Measurements from ENCODE around the gene LKAAEAR1. TPM values are rescaled to one million over a fixed set of nuclear protein-coding genes. Genes with fewer than 3 reads are reported as not detected.

The LKAAEAR1 gene
- total RNA-seq, 2 donors from 2014 or later = 3.9 TPM; not detected in 1

DNA sequence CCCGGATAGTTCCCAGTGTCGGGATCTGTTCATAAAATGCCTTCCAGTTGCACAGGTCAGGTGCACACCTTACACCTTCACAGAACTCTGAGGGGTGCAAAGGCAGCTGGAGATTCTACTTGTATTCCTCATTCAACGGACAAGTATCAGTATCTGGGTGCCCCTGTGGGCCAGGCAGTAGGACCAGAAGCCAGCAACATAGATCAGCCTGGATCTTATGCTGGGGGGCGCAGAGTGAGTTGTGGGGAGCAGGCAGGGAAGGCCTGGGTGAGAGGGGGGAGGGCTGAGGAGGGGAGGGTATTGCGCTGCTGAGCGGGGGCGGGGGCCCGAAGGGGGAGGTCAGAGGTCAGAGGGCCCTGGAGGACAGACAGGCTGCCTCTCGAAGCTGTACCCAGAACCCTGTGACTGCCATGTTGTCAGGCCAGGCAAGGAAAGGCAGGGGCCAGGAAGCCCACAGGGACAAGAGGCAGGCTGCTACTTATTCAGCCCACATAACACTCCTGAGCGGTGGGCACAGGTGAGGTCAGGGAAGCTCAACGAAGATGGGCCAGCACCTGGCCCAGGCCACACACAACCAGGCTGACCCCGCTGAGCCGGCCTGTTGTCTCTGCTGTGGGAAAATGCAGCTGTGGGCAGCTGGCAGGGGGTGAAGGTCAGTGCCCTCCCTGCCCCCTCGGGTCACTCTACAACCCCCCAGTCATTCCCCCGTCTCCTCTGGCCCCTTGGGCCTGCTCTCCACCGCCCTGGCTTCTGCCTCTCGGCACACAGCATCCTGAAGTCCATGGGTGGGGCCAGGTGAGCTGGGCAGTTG, 3.2 kb downstream of the LKAAEAR1 start:
- Histone ChIP-seq H3K4me3 (no peak overlapping the region), H3K4me1 (peaks cover 37% of the 10 kb centered on the region), H3K27me3 (peaks cover 0 to 9% of the 10 kb centered on the region in 2 donors), H3K27ac (peak overlapping the region in 3 of 4 donors; percentile 4 to 81 (median 52)), H3K36me3 (replicated peaks in 1 of 2; ENCODE audit: insufficient read depth in 1 of 2, low read depth in 2 of 2) (no peaks in the 10 kb centered on the region), H3K9me3 (no peaks in the 10 kb centered on the region)
- no peak for TF ChIP-seq POLR2A (IDR thresholded peaks at IDR 0.05)
- TF ChIP-seq, protein P1, sequence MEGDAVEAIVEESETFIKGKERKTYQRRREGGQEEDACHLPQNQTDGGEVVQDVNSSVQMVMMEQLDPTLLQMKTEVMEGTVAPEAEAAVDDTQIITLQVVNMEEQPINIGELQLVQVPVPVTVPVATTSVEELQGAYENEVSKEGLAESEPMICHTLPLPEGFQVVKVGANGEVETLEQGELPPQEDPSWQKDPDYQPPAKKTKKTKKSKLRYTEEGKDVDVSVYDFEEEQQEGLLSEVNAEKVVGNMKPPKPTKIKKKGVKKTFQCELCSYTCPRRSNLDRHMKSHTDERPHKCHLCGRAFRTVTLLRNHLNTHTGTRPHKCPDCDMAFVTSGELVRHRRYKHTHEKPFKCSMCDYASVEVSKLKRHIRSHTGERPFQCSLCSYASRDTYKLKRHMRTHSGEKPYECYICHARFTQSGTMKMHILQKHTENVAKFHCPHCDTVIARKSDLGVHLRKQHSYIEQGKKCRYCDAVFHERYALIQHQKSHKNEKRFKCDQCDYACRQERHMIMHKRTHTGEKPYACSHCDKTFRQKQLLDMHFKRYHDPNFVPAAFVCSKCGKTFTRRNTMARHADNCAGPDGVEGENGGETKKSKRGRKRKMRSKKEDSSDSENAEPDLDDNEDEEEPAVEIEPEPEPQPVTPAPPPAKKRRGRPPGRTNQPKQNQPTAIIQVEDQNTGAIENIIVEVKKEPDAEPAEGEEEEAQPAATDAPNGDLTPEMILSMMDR (IDR thresholded peaks at IDR 0.05) = no peak
- no peak for ATAC-seq
- 53 to 63% methylated on average over 12 to 16 of the region's 17 CpGs for WGBS, 2 donors
- intact Hi-C loops (cut with DNase I) = no loop called here
- DNase-seq = no peak

DNA sequence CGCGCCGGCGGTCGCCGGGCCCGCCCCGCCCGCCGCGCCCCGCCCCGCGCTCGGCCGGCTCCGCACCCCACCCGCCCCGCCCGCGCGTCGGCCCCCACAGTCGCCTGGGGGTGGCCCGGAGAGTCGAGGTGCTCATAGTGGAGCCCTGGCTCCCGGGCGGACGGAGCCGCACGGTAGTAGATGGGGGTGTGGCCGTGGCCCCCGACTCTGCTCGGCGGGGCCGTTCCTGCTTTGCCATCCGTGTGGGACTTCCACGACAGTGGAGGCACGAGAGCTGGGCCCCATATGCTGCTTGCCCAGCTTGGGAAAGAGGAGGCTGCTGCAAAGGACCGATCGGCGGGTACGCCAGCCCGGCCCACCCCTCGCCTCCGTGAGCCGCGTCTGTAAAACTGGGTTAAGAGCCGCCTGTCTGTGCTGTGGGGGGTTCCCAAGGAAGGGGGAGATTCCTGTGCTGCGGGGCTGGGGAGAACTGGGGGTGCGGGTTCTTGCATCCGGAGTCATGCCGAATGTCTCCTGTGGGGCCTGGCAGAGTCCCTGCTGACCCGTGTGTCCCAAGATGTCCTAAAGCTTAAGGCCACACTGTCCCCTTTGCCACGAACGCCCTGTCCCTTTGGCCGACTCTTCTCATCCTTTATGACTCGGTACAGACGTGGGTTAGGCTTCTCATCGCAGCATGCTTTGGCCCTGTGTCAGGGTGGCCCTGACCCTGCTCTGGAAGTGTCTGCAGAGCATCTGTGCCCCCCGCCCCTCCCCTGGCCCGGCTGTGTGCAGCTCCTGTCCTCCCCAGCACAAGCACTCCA, 4.0 kb downstream of the LKAAEAR1 start, which contains the start of gene OPRL1:
Gene OPRL1, plus strand, starts transcription at position 70 of the 800 bp plus-strand sequence. CDS start 12,639 bp downstream, outside the sequence.
- Histone ChIP-seq H3K4me1 (peaks cover 37% of the 10 kb centered on the region), H3K36me3 (replicated peaks in 1 of 2; ENCODE audit: insufficient read depth in 1 of 2, low read depth in 2 of 2) (no peaks in the 10 kb centered on the region), H3K27ac (peak within 1 kb of the TSS; percentile 4 to 81 (median 64)), H3K27me3 (peaks cover 0 to 8% of the 10 kb centered on the region in 2 donors), H3K9me3 (no peaks in the 10 kb centered on the region), H3K4me3 (peak within 1 kb of the TSS; percentile 27 to 47)
- 12 to 30% methylated on average over 2 to 53 of the region's 62 CpGs for WGBS, 2 donors
- no peak for ATAC-seq
- DNase-seq = no peak
- TF ChIP-seq, protein P1 (IDR thresholded peaks at IDR 0.05) = no peak
- peak in 1 of 3 donors; percentile 31 for TF ChIP-seq POLR2A (IDR thresholded peaks at IDR 0.05)
- intact Hi-C loops (cut with DNase I) = no loop called here

DNA sequence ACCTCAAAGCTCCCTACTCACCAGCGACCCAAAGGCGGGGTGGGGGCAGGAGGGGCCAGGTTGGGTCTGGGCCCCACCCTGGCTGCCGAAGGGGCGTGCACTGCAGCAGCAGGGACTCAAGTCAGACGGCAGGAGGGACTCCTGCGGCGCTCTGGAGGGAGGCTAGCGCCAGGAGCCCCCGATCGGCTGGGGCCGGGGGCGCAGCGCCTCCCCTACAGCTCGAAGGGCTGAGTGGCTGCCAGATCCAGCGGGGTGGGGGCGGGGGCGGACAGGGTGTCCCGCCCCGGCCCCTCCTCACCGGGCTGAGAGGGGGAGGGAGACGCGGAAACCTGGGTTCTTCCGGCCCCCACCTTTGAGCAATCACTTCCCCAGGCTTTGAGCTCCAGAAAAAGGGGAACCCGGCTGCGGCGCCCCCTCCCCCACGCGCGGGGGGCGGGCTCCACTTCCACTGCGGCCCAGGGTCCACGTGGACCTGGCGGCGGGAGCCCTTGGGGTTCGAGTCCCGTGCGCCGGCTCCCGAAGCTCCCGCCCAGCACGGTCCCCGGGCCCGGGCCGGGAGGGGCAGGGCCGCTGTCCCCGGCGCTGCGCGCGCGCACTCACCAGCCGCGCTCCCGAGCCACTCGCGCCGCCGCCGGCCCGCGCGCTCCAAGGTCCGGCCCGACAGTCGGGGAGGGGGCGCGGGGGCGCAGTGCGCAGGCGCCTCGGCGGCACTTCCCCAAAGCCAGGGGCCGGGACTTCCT, 4.8 kb downstream of the LKAAEAR1 start, which contains the start of gene RGS19:
Gene RGS19, minus strand, starts transcription at position 246 of the 740 bp plus-strand sequence. CDS start 2,632 bp downstream, outside the sequence.
- TF ChIP-seq POLR2A (IDR thresholded peaks at IDR 0.05) = peak in 1 of 3 donors; percentile 19
- TF ChIP-seq, protein P1 (IDR thresholded peaks at IDR 0.05) = no peak
- Histone ChIP-seq H3K27me3 (peaks cover 0 to under 1% of the 10 kb centered on the region in 2 donors), H3K4me1 (peaks cover 32% of the 10 kb centered on the region), H3K36me3 (replicated peaks in 1 of 2; ENCODE audit: insufficient read depth in 1 of 2, low read depth in 2 of 2) (no peaks in the 10 kb centered on the region), H3K9me3 (no peaks in the 10 kb centered on the region), H3K27ac (peak within 1 kb of the TSS; percentile 4 to 81 (median 64)), H3K4me3 (peak within 1 kb of the TSS; percentile 27 to 47)
- 0 to 1% methylated on average over 2 to 58 of the region's 73 CpGs for WGBS, 2 donors
- peak; percentile 77 for ATAC-seq
- DNase-seq = peak; percentile 69 to 85 (median 82)
- intact Hi-C loops (cut with DNase I) = no loop called here

DNA sequence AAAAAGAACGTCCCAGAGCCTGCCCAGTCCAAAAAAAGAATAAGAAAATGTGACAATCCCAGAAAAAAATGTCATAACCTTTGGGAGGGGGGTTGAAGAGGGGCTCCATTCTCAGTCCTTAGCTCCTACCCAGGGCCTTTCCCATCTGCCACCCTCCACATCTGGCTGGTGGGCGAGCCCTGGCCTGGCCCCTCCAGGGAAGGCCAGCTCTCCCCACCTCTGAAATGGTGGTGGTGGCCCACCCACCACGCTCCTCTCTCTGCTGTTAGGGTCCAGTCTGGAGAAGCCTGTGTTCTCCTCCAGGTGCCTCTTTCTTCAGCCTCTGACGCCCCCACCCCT, 5.3 kb downstream of the LKAAEAR1 start:
- H3K27ac ChIP-seq = peak overlapping the region in 3 of 4 donors; percentile 59 to 77 (median 69)
- H3K36me3 ChIP-seq (replicated peaks in 1 of 2; ENCODE audit: insufficient read depth in 1 of 2, low read depth in 2 of 2) = no peaks in the 10 kb centered on the region
- DNase-seq (no peak), ATAC-seq (no peak)
- TF ChIP-seq POLR2A (IDR thresholded peaks at IDR 0.05) = no peak
- 29 to 30% methylated on average over 2 to 4 of the region's 4 CpGs for WGBS, 2 donors
- H3K27me3 ChIP-seq = no peaks in the 10 kb centered on the region
- intact Hi-C loops (cut with DNase I) = no loop called here
- H3K4me3 ChIP-seq = peak overlapping the region; percentile 27 to 47
- H3K4me1 ChIP-seq = peaks cover 26% of the 10 kb centered on the region
- no peaks in the 10 kb centered on the region for H3K9me3 ChIP-seq

All from body of pancreas (tissue), 4 donors.